Right ventricle myocardium inferior (tissue), 1 donor: ENCODE measurements around the gene NLRP9. TPM values are rescaled to one million over a fixed set of nuclear protein-coding genes. Genes with fewer than 3 reads are reported as not detected.

ENCODE experiments used
- ATAC-seq: fragments of 200-7000 bp; cut with Tn5 transposase; one replicate; pipeline ENCODE4 v1.9.1; 2020; ENCODE audit warnings: mild to moderate bottlenecking, moderate library complexity
- DNase-seq: peaks from one replicate; pipeline ENCODE4 v3.0.0; 2021; ENCODE audit errors: missing footprints
- intact Hi-C: fragments of 100-400 bp; cut with DNase I; formaldehyde crosslinking; loops from one replicate; pipeline ENCODE4 v1.11.0; 2022
- total RNA-seq: library from RNA; stranded (reverse); fragmentation: NEBNext Ultra II Directional; extraction: Animal tissue kit (Norgen Biotek cat#: 25700); gene quantifications from one replicate; pipeline ENCODE4 v1.2.1, GENCODE V29; 2021
- donor health status: DM: no; HTN: yes; CAD: no; lungs with severe emphysema.

The NLRP9 gene
- total RNA-seq, 1 donor from 2014 or later, result not detected

- DNase-seq, result no peak
- ATAC-seq, result no peak
- intact Hi-C loops, result no loop called here
Observed at GRCh38 chr19:55663846-55664536, 74.2 kb downstream of the NLRP9 start.

- DNase-seq, result no peak
- intact Hi-C loops, result no loop called here
- ATAC-seq, result no peak
Observed at GRCh38 chr19:55661826-55662225, 76.4 kb downstream of the NLRP9 start.

GRCh38 chr19:55660991-55661390, 77.2 kb downstream of the NLRP9 start:
- intact Hi-C loops, result no loop called here
- ATAC-seq, result no peak
- no peak for DNase-seq

DNA sequence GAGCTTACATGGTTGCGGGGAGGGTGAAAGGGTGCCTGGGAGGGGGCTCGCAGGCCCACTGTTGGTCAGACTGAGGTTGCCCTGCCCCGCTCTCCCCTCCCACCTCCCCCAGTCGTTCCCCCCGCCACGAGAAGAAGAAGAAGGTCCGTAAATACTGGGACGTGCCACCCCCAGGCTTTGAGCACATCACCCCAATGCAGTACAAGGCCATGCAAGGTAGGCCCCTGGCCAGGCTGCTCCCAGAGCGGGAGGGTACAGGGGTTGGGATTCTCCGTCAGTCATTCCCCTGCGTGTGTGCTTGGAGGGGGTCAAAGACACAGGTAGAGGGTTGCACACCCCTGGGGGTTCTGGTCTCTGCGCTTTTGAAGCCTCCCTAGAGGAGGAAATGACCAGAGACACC, 77.8 kb downstream of the NLRP9 start:
- intact Hi-C loops, result no loop called here
- DNase-seq (no peak), ATAC-seq (no peak)

- DNase-seq (no peak), ATAC-seq (no peak)
- intact Hi-C loops, result no loop called here
Observed at GRCh38 chr19:55659822-55660221, 78.4 kb downstream of the NLRP9 start.

GRCh38 chr19:55658846-55659459, 79.2 kb downstream of the NLRP9 start:
- DNase-seq (no peak), ATAC-seq (no peak)
- intact Hi-C loops, result no loop called here

Other genes starting within 250 kb of the NLRP9 start
- 3.4 TPM for gene SSC5D, start 250.0 kb downstream of the NLRP9 start, total RNA-seq
- 12.7 TPM for gene SBK2, start 201.3 kb downstream of the NLRP9 start, total RNA-seq
- gene SBK3, start 192.9 kb downstream of the NLRP9 start, total RNA-seq, result 17.6 TPM
- gene ZNF579, start 157.6 kb downstream of the NLRP9 start, total RNA-seq, result 13.1 TPM
- 14.8 TPM for gene FIZ1, start 138.9 kb downstream of the NLRP9 start, total RNA-seq
- 16.9 TPM for gene ZNF524, start 138.1 kb downstream of the NLRP9 start, total RNA-seq
- 16.9 TPM for gene ZNF865, start 132.8 kb downstream of the NLRP9 start, total RNA-seq
- gene ZNF784, start 113.8 kb downstream of the NLRP9 start, total RNA-seq, result 11.1 TPM
- 13.2 TPM for gene ZNF580, start 97.4 kb downstream of the NLRP9 start, total RNA-seq
- gene ZNF581, start 94.8 kb downstream of the NLRP9 start, total RNA-seq, result 7.4 TPM
- gene CCDC106, start 90.2 kb downstream of the NLRP9 start, total RNA-seq, result 17.4 TPM
- gene U2AF2, start 83.4 kb downstream of the NLRP9 start, total RNA-seq, result 74.5 TPM
- gene EPN1, start 63.2 kb downstream of the NLRP9 start, total RNA-seq, result 213 TPM
- gene RFPL4A, start 20.7 kb upstream of the NLRP9 start, total RNA-seq, result not detected
- not detected for gene RFPL4AL1, start 30.7 kb upstream of the NLRP9 start, total RNA-seq
- not detected for gene NLRP11, start 93.6 kb upstream of the NLRP9 start, total RNA-seq
- gene NLRP4, start 98.1 kb upstream of the NLRP9 start, total RNA-seq, result not detected
- not detected for gene NLRP13, start 193.9 kb upstream of the NLRP9 start, total RNA-seq
- gene NLRP8, start 209.4 kb upstream of the NLRP9 start, total RNA-seq, result not detected
- gene NLRP5, start 248.4 kb upstream of the NLRP9 start, total RNA-seq, result not detected